A549 (cell line): ENCODE measurements around the gene ZFX. TPM values are rescaled to one million over a fixed set of nuclear protein-coding genes. Genes with fewer than 3 reads are reported as not detected.
A peak's percentile ranks its signal among the peaks of the same experiment; 100 is the strongest.

Source experiments
- ATAC-seq, 2 experiments: fragments of 200-7000 bp in 1 of 2; fragments of >200 bp in 1 of 2; cut with Nextera tagmentation in 1 of 2; cut with Tn5 transposase in 1 of 2; 3 replicates each; pipeline versions ENCODE4 v1.8.0 to v1.9.1; 2018 to 2020; ENCODE audit warnings: mild to moderate bottlenecking in 1 of 2, moderate library complexity in 1 of 2
- CTCF ChIA-PET: fragments of 300-600 bp; sonication (Branson Sonifier 250); formaldehyde crosslinking; extraction: SDS; loops from one replicate; lab custom pipeline; 2021; ENCODE audit warnings: antibody characterized with exemption, inconsistent platforms; lab: Yijun Ruan, JAX
- POLR2A ChIA-PET: fragments of 350-600 bp; formaldehyde crosslinking; extraction: SDS; loops from one replicate; lab custom pipeline; 2021; ENCODE audit warnings: antibody characterized with exemption, inconsistent platforms; lab: Yijun Ruan, JAX
- DNase-seq, 2 experiments: peaks; one replicate each; pipeline versions ENCODE4 v3.0.0 to v3.0.0-alpha.2; 2011 to 2016; ENCODE audit warnings: low read depth in 1 of 2, low spot score in 1 of 2
- FAIRE-seq: peaks from 2 replicates; lab custom pipeline; 2011; peaks lifted over from hg19 to GRCh38; lab: Jason Lieb, UNC
- H3K27ac ChIP-seq, 2 experiments: fragments of >200 bp; sonication (Bioruptor Twin); formaldehyde crosslinking; 3 replicates each; pipeline ENCODE4 v1.5.1; 2016 to 2017
- H3K4me1 ChIP-seq: fragments of >200 bp; sonication (Bioruptor Twin); formaldehyde crosslinking; 3 replicates; pipeline ENCODE4 v1.6.1; 2016
- H3K4me2 ChIP-seq: fragments of >200 bp; sonication (Bioruptor Twin); formaldehyde crosslinking; 3 replicates; pipeline ENCODE4 v1.6.1; 2016
- H3K4me3 ChIP-seq: fragments of >200 bp; sonication (Bioruptor Twin); formaldehyde crosslinking; 3 replicates; pipeline ENCODE4 v1.5.1; 2016
- H3K9me3 ChIP-seq: fragments of >200 bp; sonication (Bioruptor Twin); formaldehyde crosslinking; 3 replicates; pipeline ENCODE4 v1.6.1; 2016
- ATOH8 ChIP-seq: fragments of 250-450 bp; sonication (Bioruptor Pico); IDR thresholded peaks from 2 replicates; pipeline ENCODE4 v1.5.0; 2020; ENCODE audit warnings: low read depth, mild to moderate bottlenecking, moderate library complexity
- BCL3 ChIP-seq: fragments of >200 bp; sonication (Bioruptor Twin); formaldehyde crosslinking; IDR thresholded peaks from 3 replicates; pipeline ENCODE4 v1.6.1; 2016
- BHLHE40 ChIP-seq: IDR thresholded peaks from 2 replicates; pipeline ENCODE4 v1.6.1; 2012; ENCODE audit warnings: low read depth, low read length, inconsistent platforms
- CBX2 ChIP-seq: fragments of 200-600 bp; sonication (generic); IDR thresholded peaks from 2 replicates; pipeline ENCODE4 v1.6.1; 2016; ENCODE audit warnings: low read depth, mild to moderate bottlenecking, borderline replicate concordance
- CBX8 ChIP-seq: fragments of 200-600 bp; sonication (generic); IDR thresholded peaks from 2 replicates; pipeline ENCODE4 v1.6.1; 2016
- CEBPB ChIP-seq, 2 experiments: fragments of >200 bp in 1 of 2; sonication (Bioruptor Twin) in 1 of 2; formaldehyde crosslinking in 1 of 2; IDR thresholded peaks; 2 replicates each; pipeline ENCODE4 v1.6.1; 2012 to 2016
- CTCF ChIP-seq: fragments of >200 bp; sonication (Bioruptor Twin); formaldehyde crosslinking; IDR thresholded peaks from 3 replicates; pipeline ENCODE4 v1.5.1; 2016
- E2F6 ChIP-seq: IDR thresholded peaks from 2 replicates; pipeline ENCODE4 v1.6.1; 2012; ENCODE audit warnings: low read depth, borderline replicate concordance
- ELK1 ChIP-seq: fragments of 150-350 bp; IDR thresholded peaks from 2 replicates; pipeline ENCODE4 v1.6.1; 2014; ENCODE audit warnings: low read depth, mild to moderate bottlenecking, low read length
- ESRRA ChIP-seq: fragments of 150-350 bp; IDR thresholded peaks from 2 replicates; pipeline ENCODE4 v1.6.1; 2014; ENCODE audit warnings: mild to moderate bottlenecking, low read length, borderline replicate concordance
- FOXS1 ChIP-seq: fragments of 250-450 bp; sonication (Bioruptor Pico); IDR thresholded peaks from 2 replicates; pipeline ENCODE4 v1.5.0; 2020; ENCODE audit warnings: mild to moderate bottlenecking, moderate library complexity
- HEYL ChIP-seq: fragments of 250-450 bp; sonication (Bioruptor Pico); IDR thresholded peaks from 2 replicates; pipeline ENCODE4 v1.8.0; 2021; ENCODE audit warnings: mild to moderate bottlenecking, moderate library complexity
- JUNB ChIP-seq: fragments of >200 bp; sonication (Bioruptor Twin); formaldehyde crosslinking; IDR thresholded peaks from 2 replicates; pipeline ENCODE4 v1.6.1; 2016
- MAFK ChIP-seq: fragments of 450-650 bp; IDR thresholded peaks from 2 replicates; pipeline ENCODE4 v1.6.1; 2014; ENCODE audit not compliant: partially characterized antibody
- MAX ChIP-seq: IDR thresholded peaks from 2 replicates; pipeline ENCODE4 v1.6.1; 2012
- MAZ ChIP-seq: fragments of 150-350 bp; IDR thresholded peaks from 2 replicates; pipeline ENCODE4 v1.6.1; 2014; ENCODE audit warnings: antibody characterized with exemption, low read depth, low read length, borderline replicate concordance
- MYC ChIP-seq: IDR thresholded peaks from 2 replicates; pipeline ENCODE4 v1.6.1; 2012; ENCODE audit warnings: mild to moderate bottlenecking, inconsistent platforms, low read length, improper control_type of control experiment, borderline replicate concordance
- NFE2L2 ChIP-seq: fragments of 150-350 bp; conservative IDR thresholded peaks from 2 replicates; pipeline ENCODE4 v1.6.1; 2014; ENCODE audit warnings: low read length
- NR3C1 ChIP-seq: fragments of >200 bp; sonication (Bioruptor Twin); formaldehyde crosslinking; IDR thresholded peaks from 3 replicates; pipeline ENCODE4 v1.6.1; 2017
- PBX3 ChIP-seq: IDR thresholded peaks from 2 replicates; pipeline ENCODE4 v1.6.1; 2012
- PHF8 ChIP-seq: fragments of 200-600 bp; sonication (generic); IDR thresholded peaks from 2 replicates; pipeline ENCODE4 v1.6.1; 2016; ENCODE audit warnings: low read depth, mild to moderate bottlenecking, antibody characterized with exemption, moderate library complexity, borderline replicate concordance
- POLR2AphosphoS2 ChIP-seq: conservative IDR thresholded peaks from 2 replicates; pipeline ENCODE4 v1.6.1; 2012; ENCODE audit warnings: low read length, improper control_type of control experiment, inconsistent platforms
- RARB ChIP-seq: fragments of 250-450 bp; sonication (Bioruptor Pico); IDR thresholded peaks from 2 replicates; pipeline ENCODE4 v1.8.0; 2021; ENCODE audit warnings: mild to moderate bottlenecking, moderate library complexity
- TFCP2L1 ChIP-seq: fragments of 250-450 bp; sonication (Bioruptor Pico); IDR thresholded peaks from 2 replicates; pipeline ENCODE4 v1.5.0; 2021; ENCODE audit warnings: mild to moderate bottlenecking
- ZFP36 ChIP-seq: fragments of 450-650 bp; IDR thresholded peaks from 2 replicates; pipeline ENCODE4 v1.6.1; 2014; ENCODE audit warnings: borderline replicate concordance; ENCODE audit not compliant: partially characterized antibody
- WGBS: methylation state at CpG from one replicate; pipeline ENCODE4 v1.1.6; 2017; ENCODE audit errors: missing lambda C conversion rate; 5-methylcytosine and 5-hydroxymethylcytosine counted together
- polyA plus RNA-seq, 4 experiments: library from polyadenylated mRNA; depleted of rRNA in 3 of 4; stranded (reverse); fragments of >200 nt; fragmentation: RNase III in 1 of 4; extraction: RNeasy Plus Mini Kit Qiagen cat#74134 plus additional on column Dnase treatment in 1 of 4; gene quantifications; 2 replicates in 3 of 4; 3 replicates in 1 of 4; pipeline ENCODE4 v1.2.3, GENCODE V29; 2011 to 2017

The ZFX gene
- polyA plus RNA-seq, 2 of the 4 experiments (the other 2 are of a cell fraction), result 18.1 to 30.1 TPM

- TF ChIP-seq PBX3 (no peak), HEYL (CRISPR knock-in tag) (no peak), MAX (0 out of 2 replicates have a peak, but pooled peaks have one; percentile 40), RARB (no peak), MAFK (no peak), ELK1 (no peak), NFE2L2 (no peak), PHF8 (no peak), CTCF (no peak), ZFP36 (no peak), BCL3 (no peak), MAZ (no peak), TFCP2L1 (CRISPR knock-in tag) (no peak), E2F6 (0 out of 2 replicates have a peak, but pooled peaks have one; percentile 34), ATOH8 (CRISPR knock-in tag) (no peak), BHLHE40 (no peak), NR3C1 (no peak)
Observed at GRCh38 chrX:24245202-24245601, 95.7 kb downstream of the ZFX start (continued).

- DNase-seq (no peak), ATAC-seq (no peak), FAIRE-seq (peak; percentile 70)
- ChIA-PET POLR2A (no interaction called here), CTCF (interaction anchor here (1.1 to 4.5 kb wide), 2 partner anchors 13 to 124 kb away, joined by 3 to 42 read pairs; no protein-coding TSS in a partner anchor)
- H3K27ac ChIP-seq, result no peak overlapping the region
- H3K9me3 ChIP-seq, result no peaks in the 10 kb centered on the region
- H3K4me1 ChIP-seq, result peaks cover 33% of the 10 kb centered on the region
- H3K4me3 ChIP-seq, result no peak overlapping the region
- no peak overlapping the region for H3K4me2 ChIP-seq
- 92% methylated on average over 4 of the region's 4 CpGs for WGBS
- TF ChIP-seq FOXS1 (CRISPR knock-in tag), result no peak
- TF ChIP-seq CBX8, result no peak
- no peak for TF ChIP-seq JUNB
- TF ChIP-seq CBX2, result no peak
- no peak for TF ChIP-seq BHLHE40
- TF ChIP-seq NR3C1, result no peak
- TF ChIP-seq CEBPB (IDR thresholded peaks at IDR 0.05), result no peak
- TF ChIP-seq ESRRA, result no peak
- no peak for TF ChIP-seq BCL3
- TF ChIP-seq MYC, result no peak
- TF ChIP-seq POLR2AphosphoS2, result no peak
- no peak for TF ChIP-seq E2F6
Observed at GRCh38 chrX:24248042-24248441, 98.5 kb downstream of the ZFX start.
